Amygdala (tissue), 56 donors: ENCODE measurements around the gene PYGO2.

Experiments used
- DNase-seq, 56 donors: peaks; one replicate each; lab custom pipeline; 2025; lab: John Stamatoyannopoulos, UW

Gene PYGO2

GRCh38 chr1:154967331-154967950, 5.9 kb upstream of the PYGO2 start:
- no peak for DNase-seq

- DNase-seq = no peak
Measured at GRCh38 chr1:154966111-154966510, 4.5 kb upstream of the PYGO2 start.

GRCh38 chr1:154964359-154964758, 2.8 kb upstream of the PYGO2 start:
- DNase-seq = no peak

GRCh38 chr1:154963643-154964042, 2.1 kb upstream of the PYGO2 start:
- no peak for DNase-seq

- no peak for DNase-seq
Measured at GRCh38 chr1:154962795-154963330, 1.3 kb upstream of the PYGO2 start.

- DNase-seq = peak in 3 of 56 donors; percentile 20 to 54 (median 30)
Measured at GRCh38 chr1:154962156-154962749, 671 bp upstream of the PYGO2 start.

- no peak for DNase-seq
Measured at GRCh38 chr1:154960446-154961136, 991 bp downstream of the PYGO2 start.

- DNase-seq = no peak
Measured at GRCh38 chr1:154959426-154959780, 2.2 kb downstream of the PYGO2 start.

- DNase-seq = no peak
Measured at GRCh38 chr1:154958681-154959425, 2.7 kb downstream of the PYGO2 start.

- no peak for DNase-seq
Measured at GRCh38 chr1:154958036-154958435, 3.5 kb downstream of the PYGO2 start.

GRCh38 chr1:154957091-154957657, 4.4 kb downstream of the PYGO2 start:
- DNase-seq = peak in 1 of 56 donors; percentile 24

- DNase-seq = peak in 33 of 56 donors; percentile 18 to 65 (median 38)
Measured at GRCh38 chr1:154956544-154956941, 5.0 kb downstream of the PYGO2 start.

- DNase-seq = peak in 52 of 56 donors; percentile 39 to 90 (median 68)
Measured at GRCh38 chr1:154955718-154956543, 5.7 kb downstream of the PYGO2 start, which contains the start of gene PBXIP1. TSS of gene PBXIP1 (minus strand) at chr1:154956099. CDS start at chr1:154953721, 2,378 bp downstream.

GRCh38 chr1:154955039-154955717, 6.4 kb downstream of the PYGO2 start:
- DNase-seq = peak in 41 of 56 donors; percentile 22 to 86 (median 60)

- DNase-seq = no peak
Measured at GRCh38 chr1:154954541-154954940, 7.0 kb downstream of the PYGO2 start.

- DNase-seq = peak in 6 of 56 donors; percentile 12 to 48 (median 18)
Measured at GRCh38 chr1:154953611-154954038, 8.0 kb downstream of the PYGO2 start.

GRCh38 chr1:154952664-154953063, 8.9 kb downstream of the PYGO2 start:
- DNase-seq = no peak

- DNase-seq = no peak
Measured at GRCh38 chr1:154951901-154952657, 9.5 kb downstream of the PYGO2 start.
